ENCODE data around the gene CLDN7. TPM values are rescaled to one million over a fixed set of nuclear protein-coding genes. Genes with fewer than 3 reads are reported as not detected.

CLDN7 gene
- total and polyA plus RNA-seq, 12 donors, result 1.6 to 35.6 (median 6.8) TPM

- peak overlapping the region in 3 of 4 donors; percentile 25 to 65 (median 29) for H3K4me3 ChIP-seq
- TF ChIP-seq CTCF (IDR thresholded peaks at IDR 0.05), result no peak
- TF ChIP-seq POLR2A (IDR thresholded peaks at IDR 0.05), result no peak
- peak; percentile 70 to 90 (median 82) for DNase-seq
- peaks cover 45 to 69% of the 10 kb centered on the region in 2 donors for H3K4me1 ChIP-seq (replicated peaks in 1 of 2)
- intact Hi-C loops (cut with DNase I), result no loop called here
- H3K36me3 ChIP-seq (replicated peaks in 1 of 2), result peaks cover 0 to 6% of the 10 kb centered on the region in 2 donors
- H3K27me3 ChIP-seq, result no peaks in the 10 kb centered on the region
- H3K27ac ChIP-seq, result peak overlapping the region in 3 of 5 donors; percentile 10 to 100 (median 72)
- H3K9me3 ChIP-seq (replicated peaks in 1 of 3), result no peaks in the 10 kb centered on the region
- 1 to 3% (median 1%) methylated on average over 15 to 32 of the region's 32 CpGs for WGBS, 4 donors
Measured at GRCh38 chr17:7217113-7217987, 44.9 kb downstream of the CLDN7 start.

GRCh38 chr17:7216242-7217112, 45.8 kb downstream of the CLDN7 start:
- H3K36me3 ChIP-seq (replicated peaks in 1 of 2), result no peaks in the 10 kb centered on the region
- intact Hi-C loops (cut with DNase I), result no loop called here
- no peaks in the 10 kb centered on the region for H3K27me3 ChIP-seq
- H3K9me3 ChIP-seq (replicated peaks in 1 of 3), result no peaks in the 10 kb centered on the region
- WGBS, 4 donors, result 10 to 15% (median 12%) methylated on average over 7 of the region's 7 CpGs
- peak overlapping the region in 2 of 5 donors; percentile 72 to 100 for H3K27ac ChIP-seq
- peak overlapping the region in 3 of 4 donors; percentile 25 to 65 (median 29) for H3K4me3 ChIP-seq
- peak in 2 of 7 donors; percentile 32 to 35 for DNase-seq
- TF ChIP-seq POLR2A (IDR thresholded peaks at IDR 0.05) (no peak), CTCF (IDR thresholded peaks at IDR 0.05) (no peak)
- peaks cover 39 to 60% of the 10 kb centered on the region in 2 donors for H3K4me1 ChIP-seq (replicated peaks in 1 of 2)

GRCh38 chr17:7215652-7216180, 46.6 kb downstream of the CLDN7 start:
- H3K4me3 ChIP-seq, result peak overlapping the region in 1 of 4 donors; percentile 65
- intact Hi-C loops (cut with DNase I), result no loop called here
- WGBS, 4 donors, result 13 to 15% (median 14%) methylated on average over 8 to 10 of the region's 10 CpGs

More at GRCh38 chr17:7215652-7216180, 46.6 kb downstream of the CLDN7 start:
- no peaks in the 10 kb centered on the region for H3K36me3 ChIP-seq (replicated peaks in 1 of 2)
- peak in 2 of 7 donors; percentile 43 to 54 for DNase-seq
- H3K27ac ChIP-seq, result peak overlapping the region in 4 of 5 donors; percentile 32 to 100 (median 62)
- TF ChIP-seq CTCF (IDR thresholded peaks at IDR 0.05) (no peak), POLR2A (IDR thresholded peaks at IDR 0.05) (no peak)
- H3K9me3 ChIP-seq (replicated peaks in 1 of 3), result no peaks in the 10 kb centered on the region
- no peaks in the 10 kb centered on the region for H3K27me3 ChIP-seq
- H3K4me1 ChIP-seq (replicated peaks in 1 of 2), result peaks cover 31 to 53% of the 10 kb centered on the region in 2 donors

Measured in adrenal gland (tissue), 12 donors.